ENCODE results near the gene AFF3.

Gene AFF3

GRCh38 chr2:99821572-99821971, 320.8 kb downstream of the AFF3 start:
- peak in 1 of 14 donors; percentile 2 for DNase-seq

- DNase-seq, result no peak
Measured at GRCh38 chr2:99821039-99821438, 321.4 kb downstream of the AFF3 start.

GRCh38 chr2:99819766-99820165, 322.6 kb downstream of the AFF3 start:
- DNase-seq, result no peak

GRCh38 chr2:99818842-99819241, 323.5 kb downstream of the AFF3 start:
- no peak for DNase-seq

GRCh38 chr2:99816908-99817307, 325.5 kb downstream of the AFF3 start:
- no peak for DNase-seq

- no peak for DNase-seq
Measured at GRCh38 chr2:99812426-99812825, 330.0 kb downstream of the AFF3 start.

- DNase-seq, result no peak
Measured at GRCh38 chr2:99811544-99811943, 330.8 kb downstream of the AFF3 start.

- DNase-seq, result no peak
Measured at GRCh38 chr2:99810225-99810624, 332.2 kb downstream of the AFF3 start.

GRCh38 chr2:99809259-99809900, 333.0 kb downstream of the AFF3 start:
- no peak for DNase-seq

- DNase-seq, result no peak
Measured at GRCh38 chr2:99808361-99809200, 333.8 kb downstream of the AFF3 start.

- DNase-seq, result no peak
Measured at GRCh38 chr2:99806758-99807157, 335.6 kb downstream of the AFF3 start.

- DNase-seq, result no peak
Measured at GRCh38 chr2:99805930-99806476, 336.4 kb downstream of the AFF3 start.

- DNase-seq, result no peak
Measured at GRCh38 chr2:99803846-99804245, 338.5 kb downstream of the AFF3 start.

GRCh38 chr2:99802734-99803133, 339.7 kb downstream of the AFF3 start:
- DNase-seq, result no peak

GRCh38 chr2:99801327-99801901, 341.0 kb downstream of the AFF3 start:
- no peak for DNase-seq

- DNase-seq, result no peak
Measured at GRCh38 chr2:99797475-99797874, 344.9 kb downstream of the AFF3 start.

GRCh38 chr2:99794414-99794813, 348.0 kb downstream of the AFF3 start:
- no peak for DNase-seq

GRCh38 chr2:99793022-99793421, 349.4 kb downstream of the AFF3 start:
- no peak for DNase-seq

- DNase-seq, result no peak
Measured at GRCh38 chr2:99789849-99790248, 352.5 kb downstream of the AFF3 start.

- no peak for DNase-seq
Measured at GRCh38 chr2:99787769-99788382, 354.5 kb downstream of the AFF3 start.

- DNase-seq, result peak in 1 of 14 donors; percentile 31
Measured at GRCh38 chr2:99786636-99787390, 355.6 kb downstream of the AFF3 start.

- no peak for DNase-seq
Measured at GRCh38 chr2:99784946-99785345, 357.4 kb downstream of the AFF3 start.
